Inferior parietal cortex (tissue), 1 donor: ENCODE data around the gene RCE1.
"Not testable (repeated sequence)": the region's sequence is repeated elsewhere in the genome, so short reads cannot be mapped to it uniquely, and the experiment has no call there.

Experiments used
- DNase-seq: peaks from one replicate; pipeline ENCODE4 v3.0.0-alpha.2; 2016; ENCODE audit errors: extremely low spot score

Gene RCE1

GRCh38 chr11:66842896-66843775 is at the start of gene RCE1:
RCE1 (plus strand) TSS chr11:66843441; CDS start chr11:66843456, 15 bp downstream.
- peak; percentile 89 for DNase-seq

- DNase-seq, result not testable (repeated sequence)
Measured at GRCh38 chr11:66799815-66800214, 43.4 kb upstream of the RCE1 start.

GRCh38 chr11:66800720-66801428 is 42.4 kb upstream of the RCE1 start:
- no peak for DNase-seq

GRCh38 chr11:66809592-66809991 is 33.6 kb upstream of the RCE1 start:
- no peak for DNase-seq

- DNase-seq, result no peak
Measured at GRCh38 chr11:66810576-66811185, 32.6 kb upstream of the RCE1 start.

GRCh38 chr11:66814678-66815077 is 28.6 kb upstream of the RCE1 start:
- no peak for DNase-seq

- no peak for DNase-seq
Measured at GRCh38 chr11:66815646-66816045, 27.6 kb upstream of the RCE1 start.

GRCh38 chr11:66818231-66818955 is 24.8 kb upstream of the RCE1 start:
- DNase-seq, result no peak

GRCh38 chr11:66820381-66820780 is 22.9 kb upstream of the RCE1 start:
- no peak for DNase-seq

GRCh38 chr11:66820901-66821300 is 22.3 kb upstream of the RCE1 start:
- DNase-seq, result no peak

- no peak for DNase-seq
Measured at GRCh38 chr11:66823700-66824099, 19.5 kb upstream of the RCE1 start.

GRCh38 chr11:66824573-66824972 is 18.7 kb upstream of the RCE1 start:
- DNase-seq, result not testable (repeated sequence)

GRCh38 chr11:66834539-66834845 is 8.7 kb upstream of the RCE1 start:
- DNase-seq, result no peak

GRCh38 chr11:66834943-66835342 is 8.3 kb upstream of the RCE1 start:
- DNase-seq, result no peak

GRCh38 chr11:66835768-66836405 is 7.4 kb upstream of the RCE1 start:
- DNase-seq, result no peak

- no peak for DNase-seq
Measured at GRCh38 chr11:66840317-66841091, 2.7 kb upstream of the RCE1 start.

GRCh38 chr11:66841861-66842260 is 1.4 kb upstream of the RCE1 start:
- DNase-seq, result no peak

GRCh38 chr11:66842501-66842895 is 743 bp upstream of the RCE1 start:
- no peak for DNase-seq

- DNase-seq, result no peak
Measured at GRCh38 chr11:66843776-66844495, 695 bp downstream of the RCE1 start.

- DNase-seq, result no peak
Measured at GRCh38 chr11:66844496-66845142, 1.4 kb downstream of the RCE1 start.
